Small intestine (tissue), 7 donors: ENCODE data around the gene CHD3. TPM values are rescaled to one million over a fixed set of nuclear protein-coding genes. Genes with fewer than 3 reads are reported as not detected.

Source experiments
- DNase-seq, 2 donors: peaks; one replicate each; pipeline versions ENCODE4 v3.0.0 to v3.0.0-alpha.2; 2013
- FAIRE-seq: peaks from 2 replicates; lab custom pipeline; 2012; peaks lifted over from hg19 to GRCh38; lab: Jason Lieb, UNC
- H3K27ac ChIP-seq, 3 donors: one replicate each; pipeline ENCODE4 v1.5.1; 2013; ENCODE audit warnings: low read length in 2 of 3, mild to moderate bottlenecking in 2 of 3, control low read depth in 1 of 3, inconsistent platforms in 1 of 3, low read depth in 1 of 3, moderate library complexity in 1 of 3
- H3K27me3 ChIP-seq, 3 donors: one replicate each; pipeline ENCODE4 v1.6.1; 2013; ENCODE audit warnings: low read length in 3 of 3, inconsistent platforms in 1 of 3; ENCODE audit not compliant: control insufficient read depth in 3 of 3, insufficient read depth in 3 of 3
- H3K36me3 ChIP-seq, 3 donors: one replicate each; pipeline ENCODE4 v1.6.1; 2013; ENCODE audit warnings: low read length in 3 of 3, inconsistent platforms in 1 of 3, low read depth in 1 of 3, mild to moderate bottlenecking in 1 of 3, moderate library complexity in 1 of 3; ENCODE audit not compliant: control insufficient read depth in 3 of 3, insufficient read depth in 2 of 3
- H3K4me1 ChIP-seq, 3 donors: one replicate each; pipeline ENCODE4 v1.6.1; 2013; ENCODE audit warnings: low read length in 2 of 3, inconsistent platforms in 1 of 3, low read depth in 1 of 3, mild to moderate bottlenecking in 1 of 3, moderate library complexity in 1 of 3; ENCODE audit not compliant: control insufficient read depth in 3 of 3, insufficient read depth in 2 of 3
- H3K4me3 ChIP-seq, 3 donors: one replicate each; pipeline ENCODE4 v1.5.1; 2013; ENCODE audit warnings: low read length in 3 of 3, control low read depth in 1 of 3, inconsistent platforms in 1 of 3, low read depth in 1 of 3, mild to moderate bottlenecking in 1 of 3, moderate library complexity in 1 of 3
- H3K9me3 ChIP-seq, 2 donors: one replicate each; pipeline ENCODE4 v1.6.1; 2013; ENCODE audit warnings: low read depth in 1 of 2, low read length in 1 of 2; ENCODE audit not compliant: control insufficient read depth in 2 of 2, insufficient read depth in 1 of 2
- WGBS, 3 donors: extraction: QIAGEN DNeasy Blood & Tissue Kit; methylation state at CpG; one replicate each; pipeline ENCODE4 v1.1.7; 2013; 5-methylcytosine and 5-hydroxymethylcytosine counted together
- polyA plus RNA-seq, 4 donors: library from polyadenylated mRNA; stranded (reverse) in 3 of 4; unstranded in 1 of 4; fragments of 200-250 nt in 3 of 4; fragments of 120-200 nt in 1 of 4; gene quantifications; one replicate each; pipeline versions ENCODE4 v1.2.1 to v1.2.3, GENCODE V29; 2013
- donor health status: healthy with polysubstance abuse.
- donor health status: control.
- donor health status: control.
- donor health status: Bipolar disorder and iron deficiency.
- donor health status: healthy.

CHD3 gene
- polyA plus RNA-seq, 4 donors: 23.7 to 60.4 (median 36.7) TPM

DNA sequence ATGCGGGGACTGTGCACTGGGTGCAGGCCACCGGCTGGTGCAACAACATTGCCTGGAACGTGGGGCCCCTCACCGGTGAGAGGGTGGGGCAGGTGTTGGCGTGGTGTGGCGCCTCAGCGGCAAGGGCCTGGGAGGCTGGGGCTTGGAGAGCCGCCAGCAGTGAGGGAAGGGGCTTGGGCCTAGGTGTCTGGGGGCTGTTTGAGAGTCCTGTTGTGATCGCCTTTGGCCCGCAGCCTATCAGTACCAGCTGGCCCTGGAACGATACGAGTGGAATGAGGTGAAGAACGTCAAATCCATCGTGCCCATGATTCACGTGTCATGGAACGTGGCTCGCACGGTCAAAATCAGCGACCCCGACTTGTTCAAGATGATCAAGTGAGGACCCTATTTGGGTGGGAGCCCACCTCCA lies 36.3 kb upstream of the CHD3 start:
- WGBS, 3 donors: 57 to 74% (median 65%) methylated on average over 20 of the region's 20 CpGs
- Histone ChIP-seq H3K9me3 (no peaks in the 10 kb centered on the region), H3K36me3 (peaks cover 9 to 81% (median 11%) of the 10 kb centered on the region in 3 donors), H3K27me3 (no peaks in the 10 kb centered on the region), H3K4me3 (no peak overlapping the region), H3K4me1 (peaks cover 0 to 23% (median 0%) of the 10 kb centered on the region in 3 donors), H3K27ac (no peak overlapping the region)
- FAIRE-seq (no peak), DNase-seq (no peak)

DNA sequence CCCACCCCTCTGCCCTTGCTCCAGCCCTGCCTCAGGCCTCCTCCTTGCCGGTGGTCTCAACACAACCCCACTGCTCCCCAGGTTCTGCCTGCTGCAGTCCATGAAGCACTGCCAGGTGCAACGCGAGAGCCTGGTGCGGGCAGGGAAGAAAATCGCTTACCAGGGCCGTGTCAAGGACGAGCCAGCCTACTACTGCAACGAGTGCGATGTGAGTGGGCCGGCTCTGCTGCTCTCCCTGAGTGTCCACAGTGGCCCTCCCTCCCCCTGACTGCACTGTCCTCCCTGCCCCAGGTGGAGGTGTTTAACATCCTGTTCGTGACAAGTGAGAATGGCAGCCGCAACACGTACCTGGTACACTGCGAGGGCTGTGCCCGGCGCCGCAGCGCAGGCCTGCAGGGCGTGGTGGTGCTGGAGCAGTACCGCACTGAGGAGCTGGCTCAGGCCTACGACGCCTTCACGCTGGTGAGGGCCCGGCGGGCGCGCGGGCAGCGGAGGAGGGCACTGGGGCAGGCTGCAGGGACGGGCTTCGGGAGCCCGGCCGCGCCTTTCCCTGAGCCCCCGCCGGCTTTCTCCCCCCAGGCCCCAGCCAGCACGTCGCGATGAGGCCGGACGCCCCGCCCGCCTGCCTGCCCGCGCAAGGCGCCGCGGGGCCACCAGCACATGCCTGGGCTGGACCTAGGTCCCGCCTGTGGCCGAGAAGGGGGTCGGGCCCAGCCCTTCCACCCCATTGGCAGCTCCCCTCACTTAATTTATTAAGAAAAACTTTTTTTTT lies 35.5 kb upstream of the CHD3 start:
- no peak for FAIRE-seq
- H3K36me3 ChIP-seq: peaks cover 7 to 74% (median 11%) of the 10 kb centered on the region in 3 donors
- no peak overlapping the region for H3K27ac ChIP-seq
- H3K9me3 ChIP-seq: no peaks in the 10 kb centered on the region
- H3K27me3 ChIP-seq: no peaks in the 10 kb centered on the region
- peaks cover 0 to 25% (median 0%) of the 10 kb centered on the region in 3 donors for H3K4me1 ChIP-seq
- DNase-seq: no peak
- H3K4me3 ChIP-seq: no peak overlapping the region
- 86 to 92% (median 90%) methylated on average over 32 to 51 of the region's 51 CpGs for WGBS, 3 donors

DNA sequence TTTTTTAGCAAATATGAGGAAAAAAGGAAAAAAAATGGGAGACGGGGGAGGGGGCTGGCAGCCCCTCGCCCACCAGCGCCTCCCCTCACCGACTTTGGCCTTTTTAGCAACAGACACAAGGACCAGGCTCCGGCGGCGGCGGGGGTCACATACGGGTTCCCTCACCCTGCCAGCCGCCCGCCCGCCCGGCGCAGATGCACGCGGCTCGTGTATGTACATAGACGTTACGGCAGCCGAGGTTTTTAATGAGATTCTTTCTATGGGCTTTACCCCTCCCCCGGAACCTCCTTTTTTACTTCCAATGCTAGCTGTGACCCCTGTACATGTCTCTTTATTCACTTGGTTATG lies 34.9 kb upstream of the CHD3 start:
- Histone ChIP-seq H3K4me3 (no peak overlapping the region), H3K4me1 (peaks cover 0 to 31% (median 2%) of the 10 kb centered on the region in 3 donors), H3K27me3 (no peaks in the 10 kb centered on the region), H3K9me3 (no peaks in the 10 kb centered on the region), H3K27ac (no peak overlapping the region), H3K36me3 (peaks cover 7 to 69% (median 10%) of the 10 kb centered on the region in 3 donors)
- FAIRE-seq (no peak), DNase-seq (no peak)
- 86 to 90% (median 89%) methylated on average over 21 of the region's 21 CpGs for WGBS, 3 donors

DNA sequence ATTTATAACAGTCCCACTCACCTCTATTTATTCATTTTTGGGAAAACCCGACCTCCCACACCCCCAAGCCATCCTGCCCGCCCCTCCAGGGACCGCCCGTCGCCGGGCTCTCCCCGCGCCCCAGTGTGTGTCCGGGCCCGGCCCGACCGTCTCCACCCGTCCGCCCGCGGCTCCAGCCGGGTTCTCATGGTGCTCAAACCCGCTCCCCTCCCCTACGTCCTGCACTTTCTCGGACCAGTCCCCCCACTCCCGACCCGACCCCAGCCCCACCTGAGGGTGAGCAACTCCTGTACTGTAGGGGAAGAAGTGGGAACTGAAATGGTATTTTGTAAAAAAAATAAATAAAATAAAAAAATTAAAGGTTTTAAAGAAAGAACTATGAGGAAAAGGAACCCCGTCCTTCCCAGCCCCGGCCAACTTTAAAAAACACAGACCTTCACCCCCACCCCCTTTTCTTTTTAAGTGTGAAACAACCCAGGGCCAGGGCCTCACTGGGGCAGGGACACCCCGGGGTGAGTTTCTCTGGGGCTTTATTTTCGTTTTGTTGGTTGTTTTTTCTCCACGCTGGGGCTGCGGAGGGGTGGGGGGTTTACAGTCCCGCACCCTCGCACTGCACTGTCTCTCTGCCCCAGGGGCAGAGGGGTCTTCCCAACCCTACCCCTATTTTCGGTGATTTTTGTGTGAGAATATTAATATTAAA lies 34.4 kb upstream of the CHD3 start:
- Histone ChIP-seq H3K27me3 (no peaks in the 10 kb centered on the region), H3K4me3 (no peak overlapping the region), H3K4me1 (peaks cover 0 to 36% (median 4%) of the 10 kb centered on the region in 3 donors), H3K9me3 (no peaks in the 10 kb centered on the region), H3K36me3 (peaks cover 5 to 63% (median 7%) of the 10 kb centered on the region in 3 donors), H3K27ac (no peak overlapping the region)
- no peak for FAIRE-seq
- 76 to 89% (median 83%) methylated on average over 31 of the region's 31 CpGs for WGBS, 3 donors
- DNase-seq: no peak

GRCh38 chr17:7854851-7855659 lies 33.5 kb upstream of the CHD3 start, which contains the start of gene TMEM88:
TMEM88 (plus strand) TSS chr17:7855066; CDS start chr17:7855075, 9 bp downstream.
- Histone ChIP-seq H3K9me3 (no peaks in the 10 kb centered on the region), H3K4me1 (peaks cover 0 to 38% (median 4%) of the 10 kb centered on the region in 3 donors), H3K4me3 (peak within 1 kb of the TSS in 1 of 3 donors; percentile 18), H3K36me3 (peaks cover 5 to 55% (median 7%) of the 10 kb centered on the region in 3 donors), H3K27ac (peak within 1 kb of the TSS in 2 of 3 donors; percentile 88 to 89), H3K27me3 (no peaks in the 10 kb centered on the region)
- no peak for FAIRE-seq
- no peak for DNase-seq
- 63 to 86% (median 84%) methylated on average over 44 to 57 of the region's 57 CpGs for whole genome bisulfite sequencing, 3 donors

- peak in 1 of 2 donors; percentile 25 for DNase-seq
These were observed 33.0 kb upstream of the CHD3 start for GRCh38 chr17:7855660-7856010.

GRCh38 chr17:7856011-7856810 lies 32.4 kb upstream of the CHD3 start:
- H3K27ac ChIP-seq: peak overlapping the region; percentile 50 to 89 (median 88)
- peaks cover 0 to 38% (median 4%) of the 10 kb centered on the region in 3 donors for H3K4me1 ChIP-seq
- no peaks in the 10 kb centered on the region for H3K9me3 ChIP-seq
- H3K27me3 ChIP-seq: no peaks in the 10 kb centered on the region
- peaks cover 3 to 45% (median 5%) of the 10 kb centered on the region in 3 donors for H3K36me3 ChIP-seq
- FAIRE-seq (no peak), DNase-seq (peak; percentile 62 to 73)
- H3K4me3 ChIP-seq: peak overlapping the region; percentile 48 to 76 (median 53)
- 3 to 9% (median 5%) methylated on average over 29 of the region's 29 CpGs for WGBS, 3 donors

More at GRCh38 chr17:7855660-7856010, 33.0 kb upstream of the CHD3 start:
- H3K4me3 ChIP-seq: peak overlapping the region in 1 of 3 donors; percentile 18
- FAIRE-seq: no peak
- H3K27me3 ChIP-seq: no peaks in the 10 kb centered on the region
- peaks cover 0 to 38% (median 4%) of the 10 kb centered on the region in 3 donors for H3K4me1 ChIP-seq
- H3K27ac ChIP-seq: peak overlapping the region in 2 of 3 donors; percentile 88 to 89
- WGBS, 3 donors: 22 to 37% (median 31%) methylated on average over 15 of the region's 15 CpGs
- no peaks in the 10 kb centered on the region for H3K9me3 ChIP-seq
- peaks cover 4 to 51% (median 5%) of the 10 kb centered on the region in 3 donors for H3K36me3 ChIP-seq
